GM13976 (cell line): Measurements from ENCODE around the gene ADIPOR2.

Source experiments
- DNase-seq: peaks from one replicate; pipeline ENCODE4 v3.0.0; 2012; ENCODE audit warnings: low spot score
- in situ Hi-C: fragments of 300-500 bp; cut with MboI; formaldehyde crosslinking; loops from one replicate; pipeline ENCODE4 v1.12.0; 2022; ENCODE audit warnings: low sequenced_read_pairs, mixed read lengths, inconsistent platforms; ENCODE audit not compliant: unreplicated experiment
- TF ChIP-seq, protein P1 (sequence below): IDR thresholded peaks from 2 replicates; pipeline ENCODE4 v1.5.1; 2012; ENCODE audit warnings: borderline replicate concordance, mild to moderate bottlenecking; ENCODE audit not compliant: insufficient read depth; ENCODE audit errors: extremely low read depth, missing control alignments, control extremely low read depth

ADIPOR2 gene

DNA sequence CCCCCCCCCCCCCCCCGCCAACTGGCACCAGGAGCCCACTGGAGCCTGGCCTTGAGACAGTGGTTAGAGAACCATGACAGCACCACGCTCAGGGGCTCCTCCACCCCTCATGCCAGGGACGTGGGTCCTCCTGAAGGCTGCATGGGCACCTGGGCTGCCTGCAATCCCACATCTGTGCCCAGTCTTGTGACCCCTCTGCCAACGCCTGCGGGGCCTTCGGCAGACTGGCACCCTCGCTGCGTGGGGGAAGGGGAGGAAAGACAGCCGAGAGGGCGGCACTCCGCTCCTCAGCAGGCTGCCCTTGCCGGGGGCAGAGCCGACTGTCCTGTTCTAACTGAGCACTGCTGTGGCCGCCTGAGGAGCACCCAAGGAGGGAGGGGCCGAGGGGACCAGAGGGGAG, 135.5 kb downstream of the ADIPOR2 start:
- DNase-seq, result no peak
- in situ Hi-C loops, result no loop called here
- TF ChIP-seq, protein P1, sequence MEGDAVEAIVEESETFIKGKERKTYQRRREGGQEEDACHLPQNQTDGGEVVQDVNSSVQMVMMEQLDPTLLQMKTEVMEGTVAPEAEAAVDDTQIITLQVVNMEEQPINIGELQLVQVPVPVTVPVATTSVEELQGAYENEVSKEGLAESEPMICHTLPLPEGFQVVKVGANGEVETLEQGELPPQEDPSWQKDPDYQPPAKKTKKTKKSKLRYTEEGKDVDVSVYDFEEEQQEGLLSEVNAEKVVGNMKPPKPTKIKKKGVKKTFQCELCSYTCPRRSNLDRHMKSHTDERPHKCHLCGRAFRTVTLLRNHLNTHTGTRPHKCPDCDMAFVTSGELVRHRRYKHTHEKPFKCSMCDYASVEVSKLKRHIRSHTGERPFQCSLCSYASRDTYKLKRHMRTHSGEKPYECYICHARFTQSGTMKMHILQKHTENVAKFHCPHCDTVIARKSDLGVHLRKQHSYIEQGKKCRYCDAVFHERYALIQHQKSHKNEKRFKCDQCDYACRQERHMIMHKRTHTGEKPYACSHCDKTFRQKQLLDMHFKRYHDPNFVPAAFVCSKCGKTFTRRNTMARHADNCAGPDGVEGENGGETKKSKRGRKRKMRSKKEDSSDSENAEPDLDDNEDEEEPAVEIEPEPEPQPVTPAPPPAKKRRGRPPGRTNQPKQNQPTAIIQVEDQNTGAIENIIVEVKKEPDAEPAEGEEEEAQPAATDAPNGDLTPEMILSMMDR, result no peak

DNA sequence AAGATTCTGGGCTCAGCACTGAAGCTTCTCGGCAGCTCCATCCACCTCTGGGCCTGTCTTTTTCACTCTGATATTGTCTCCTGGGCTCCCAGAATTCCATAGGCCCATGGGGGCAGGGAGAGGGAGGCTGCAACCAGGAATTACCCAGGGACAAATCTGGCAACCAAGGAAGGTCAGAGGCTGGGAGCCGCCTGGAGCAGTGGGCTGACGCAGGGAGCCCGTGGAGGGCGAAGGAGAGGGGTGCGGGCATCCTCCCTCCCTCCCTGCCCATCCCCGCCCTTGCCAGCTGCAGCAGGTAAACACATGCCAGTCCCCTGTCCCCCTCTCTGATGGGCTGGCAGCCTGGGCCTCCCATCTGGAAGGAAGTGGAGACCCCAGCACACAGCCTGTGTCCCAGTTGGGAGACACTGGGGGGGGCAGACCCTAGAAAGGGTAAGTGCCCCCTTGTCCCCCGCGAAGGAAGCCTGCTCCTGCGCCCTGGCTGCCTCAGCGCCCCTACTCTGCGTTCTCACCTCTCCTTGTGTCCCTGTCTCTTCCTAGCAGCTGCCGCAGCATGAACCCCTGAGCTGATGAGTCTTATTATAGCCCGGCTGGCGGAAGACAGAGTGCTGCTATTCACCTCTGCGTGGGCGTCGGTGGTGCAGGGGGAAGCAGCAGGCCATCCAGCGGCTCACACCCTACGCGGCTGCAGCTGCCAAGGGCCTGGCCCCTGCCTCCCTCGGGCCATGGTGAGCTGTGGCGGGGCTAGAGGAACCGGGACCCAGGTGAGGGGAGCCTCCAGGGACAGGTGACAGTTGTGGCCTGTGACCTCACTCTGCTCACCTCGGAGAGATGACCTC, 136.2 kb downstream of the ADIPOR2 start:
- in situ Hi-C loops, result no loop called here
- TF ChIP-seq, protein P1, result no peak
- DNase-seq, result peak; percentile 64

DNA sequence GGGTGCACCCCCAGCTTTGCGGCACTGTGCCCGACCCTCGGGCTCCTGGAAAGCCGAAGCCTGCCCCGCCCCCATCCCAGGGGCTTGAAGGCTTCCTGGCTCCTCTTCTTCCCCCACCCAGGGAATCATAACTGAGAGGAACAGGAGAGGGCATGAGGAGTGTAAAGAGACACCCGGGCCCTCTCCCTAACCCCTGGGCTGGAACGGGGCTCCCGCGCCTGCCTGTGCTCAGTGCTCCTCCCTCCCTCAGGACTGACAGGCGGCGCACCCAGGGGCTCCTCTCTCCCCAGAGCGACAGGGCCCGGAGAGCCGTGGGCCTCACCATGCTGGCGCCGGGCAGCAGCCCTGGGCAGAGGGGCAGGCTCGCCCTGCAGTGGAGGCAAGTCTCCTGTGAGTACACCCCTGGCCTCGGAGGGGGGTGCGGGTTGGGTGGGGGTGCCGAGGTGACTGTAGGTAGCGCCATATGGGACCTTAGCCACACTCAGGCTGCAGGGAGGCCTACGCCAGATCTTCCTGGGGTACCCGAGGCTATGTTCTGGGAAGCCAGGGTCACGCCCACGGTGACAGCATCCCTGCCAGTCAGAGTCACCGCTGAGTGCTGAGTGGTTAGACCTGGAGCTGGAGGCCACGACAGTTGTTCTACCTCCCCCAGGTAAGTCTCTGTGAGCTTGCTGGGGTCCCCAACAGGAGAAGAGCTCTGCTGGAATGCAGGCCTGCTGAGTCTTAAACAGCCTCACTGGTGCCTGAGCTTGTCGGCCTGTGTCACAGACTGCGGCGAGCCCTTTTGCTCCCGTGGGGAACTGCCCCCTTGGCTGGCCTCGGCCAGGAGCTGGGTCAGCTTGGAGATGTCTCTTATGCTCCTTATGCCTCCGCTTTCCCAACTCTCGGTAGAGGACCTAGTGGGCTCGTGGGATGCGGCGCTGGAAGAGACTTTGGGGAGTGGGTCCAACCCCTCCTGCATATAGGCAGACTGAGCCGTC, 137.2 kb downstream of the ADIPOR2 start:
- in situ Hi-C loops, result no loop called here

DNA sequence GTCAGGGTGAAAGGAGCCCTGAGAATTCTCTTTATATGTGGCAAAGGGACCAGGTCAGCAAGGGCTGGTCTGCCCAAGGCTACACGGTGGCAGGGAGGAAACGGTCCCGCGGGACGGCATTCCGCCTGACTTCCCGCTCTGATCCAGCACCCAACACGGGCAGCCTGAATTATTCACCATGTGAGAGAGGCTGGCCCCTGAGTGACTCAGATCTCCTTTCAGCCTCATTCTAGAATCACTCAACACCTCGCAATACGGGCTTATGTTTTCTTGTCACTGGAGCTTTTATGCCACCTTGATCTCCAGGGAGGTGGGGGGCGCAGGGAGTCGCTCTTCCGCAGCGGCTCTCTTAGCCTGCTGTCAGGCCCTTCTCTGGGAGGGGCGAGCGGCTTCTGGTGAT, 138.0 kb downstream of the ADIPOR2 start:
- no peak for DNase-seq
- TF ChIP-seq, protein P1, result no peak
- in situ Hi-C loops, result no loop called here

More for the DNA sequence above, 137.2 kb downstream of the ADIPOR2 start:
- TF ChIP-seq, protein P1, result no peak
- no peak for DNase-seq

DNA sequence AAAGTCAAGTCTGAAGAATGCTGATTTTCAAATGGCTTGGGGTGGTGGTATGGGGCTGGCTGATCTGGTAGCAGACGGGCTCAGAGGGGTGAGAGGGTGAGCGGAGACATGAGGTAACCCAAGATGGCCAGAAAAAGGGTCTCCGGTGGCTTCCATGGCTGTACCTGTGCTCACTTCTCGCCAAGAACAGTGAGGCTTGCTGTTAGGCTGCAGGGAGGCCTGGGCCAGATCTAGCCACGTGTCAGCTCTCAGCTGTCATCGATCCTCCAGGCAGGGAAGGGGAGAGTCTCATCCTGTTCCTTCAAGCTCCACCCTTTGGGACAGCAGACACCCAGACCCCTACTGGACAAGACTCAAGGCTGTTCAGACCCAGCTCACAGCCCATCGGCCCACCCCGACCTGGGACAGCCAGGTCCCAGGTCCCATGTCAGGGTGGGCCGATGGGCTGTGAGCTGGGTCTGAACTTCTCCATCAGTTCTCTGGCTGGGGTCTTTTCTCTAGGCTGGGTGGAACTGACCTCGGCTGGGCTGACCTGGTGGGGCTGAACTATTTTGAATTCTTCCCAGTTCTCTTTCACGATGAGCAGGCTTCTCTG, 138.5 kb downstream of the ADIPOR2 start:
- no peak for DNase-seq
- TF ChIP-seq, protein P1, result no peak
- in situ Hi-C loops, result no loop called here

DNA sequence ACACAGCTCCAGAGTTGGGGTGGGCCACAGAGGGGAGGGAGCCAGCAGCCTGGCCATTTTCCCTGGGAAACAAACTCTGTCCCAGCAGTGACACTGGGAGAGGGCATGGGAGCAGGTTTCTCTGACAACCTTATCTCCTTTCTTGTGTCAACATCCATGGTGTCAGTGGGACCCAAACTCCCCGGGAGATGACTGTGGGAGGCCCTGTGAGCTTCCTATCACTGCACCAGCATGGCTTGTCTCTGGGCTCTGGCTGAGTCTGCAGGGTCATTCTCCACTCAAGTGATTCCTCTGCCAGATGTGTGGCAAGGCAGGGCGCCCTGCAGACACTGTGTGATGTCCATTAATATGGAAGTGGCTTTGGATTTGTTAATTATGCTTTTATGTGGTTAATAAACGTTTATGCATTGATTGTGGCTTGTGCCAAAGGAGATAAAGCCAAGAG, 139.6 kb downstream of the ADIPOR2 start:
- TF ChIP-seq, protein P1, result no peak
- no peak for DNase-seq
- in situ Hi-C loops, result no loop called here
